Activated CD4-positive, alpha-beta T cell treated with anti-CD3 and anti-CD28 coated beads for 1 hour (primary cell): ENCODE results near the gene VWF.

ENCODE experiments used
- DNase-seq: peaks from one replicate; pipeline ENCODE4 v3.0.0-alpha.2; 2020

The VWF gene

GRCh38 chr12:6099316-6099715, 25.2 kb downstream of the VWF start:
- DNase-seq, result no peak

- no peak for DNase-seq
Measured at GRCh38 chr12:6097411-6097810, 27.1 kb downstream of the VWF start.

DNA sequence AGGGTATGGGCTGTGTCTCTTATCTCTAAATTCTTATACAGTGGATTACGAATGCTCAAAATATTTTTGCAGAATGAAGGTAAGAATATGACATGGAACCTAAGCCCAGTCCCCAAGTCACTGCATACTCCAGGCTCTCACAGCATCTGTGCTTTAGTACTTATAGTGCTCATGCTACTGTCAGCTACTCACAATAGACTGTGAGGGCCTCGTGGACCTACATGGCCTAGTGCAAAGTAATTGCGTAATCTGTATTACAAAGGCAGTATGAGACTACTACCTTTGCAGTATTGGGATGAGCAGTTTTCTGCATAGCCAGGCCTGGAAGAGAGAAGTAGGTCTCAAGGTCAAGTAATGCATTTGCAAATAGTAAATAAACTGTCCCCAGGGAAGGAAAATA, 27.9 kb downstream of the VWF start:
- DNase-seq, result no peak

DNA sequence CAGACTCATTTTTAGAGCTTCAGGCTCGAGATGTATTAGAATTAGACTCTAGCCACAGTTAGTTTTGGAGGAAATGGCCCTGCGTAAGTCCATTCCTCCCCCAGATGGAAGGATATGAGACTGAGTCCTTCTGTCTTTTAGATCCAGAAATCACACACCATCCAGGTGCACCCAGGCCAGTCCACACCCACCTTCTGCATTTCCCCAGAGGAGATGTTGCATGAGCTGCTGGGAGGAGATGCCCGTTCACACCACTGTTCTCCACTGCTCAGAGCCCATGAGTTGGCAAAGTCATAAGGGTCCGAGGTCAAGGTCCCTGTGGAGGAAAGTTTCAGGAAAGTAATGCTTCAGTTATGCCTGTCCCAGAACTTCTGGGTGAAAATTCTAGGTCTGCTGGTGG, 29.2 kb downstream of the VWF start:
- no peak for DNase-seq

GRCh38 chr12:6093764-6094163, 30.7 kb downstream of the VWF start:
- DNase-seq, result no peak

GRCh38 chr12:6092784-6093722, 31.4 kb downstream of the VWF start:
- DNase-seq, result no peak

- DNase-seq, result no peak
Measured at GRCh38 chr12:6091786-6092566, 32.5 kb downstream of the VWF start.

- no peak for DNase-seq
Measured at GRCh38 chr12:6090803-6091202, 33.7 kb downstream of the VWF start.

- no peak for DNase-seq
Measured at GRCh38 chr12:6088921-6089747, 35.3 kb downstream of the VWF start.

- DNase-seq, result no peak
Measured at GRCh38 chr12:6086316-6086715, 38.2 kb downstream of the VWF start.

DNA sequence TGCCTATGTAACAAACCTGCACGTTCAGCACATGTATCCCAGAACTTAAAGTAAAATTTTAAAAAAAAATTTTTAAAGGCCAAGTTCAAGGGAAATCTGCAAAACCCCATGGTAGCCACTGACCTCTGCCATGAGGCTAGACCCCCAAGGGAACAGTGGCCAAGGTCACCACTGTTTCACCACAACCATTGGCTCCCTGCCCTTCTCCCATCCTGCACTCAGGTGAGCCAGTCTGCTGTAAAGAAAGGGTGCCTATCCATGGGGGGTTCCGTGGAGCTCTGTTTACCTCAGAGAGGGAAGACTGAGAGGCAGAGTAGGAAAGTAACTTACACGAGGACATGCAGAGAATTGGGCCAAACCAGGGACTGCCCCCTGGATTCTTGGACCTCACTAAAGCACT, 38.6 kb downstream of the VWF start:
- DNase-seq, result no peak

GRCh38 chr12:6084969-6085450, 39.5 kb downstream of the VWF start:
- DNase-seq, result no peak

DNA sequence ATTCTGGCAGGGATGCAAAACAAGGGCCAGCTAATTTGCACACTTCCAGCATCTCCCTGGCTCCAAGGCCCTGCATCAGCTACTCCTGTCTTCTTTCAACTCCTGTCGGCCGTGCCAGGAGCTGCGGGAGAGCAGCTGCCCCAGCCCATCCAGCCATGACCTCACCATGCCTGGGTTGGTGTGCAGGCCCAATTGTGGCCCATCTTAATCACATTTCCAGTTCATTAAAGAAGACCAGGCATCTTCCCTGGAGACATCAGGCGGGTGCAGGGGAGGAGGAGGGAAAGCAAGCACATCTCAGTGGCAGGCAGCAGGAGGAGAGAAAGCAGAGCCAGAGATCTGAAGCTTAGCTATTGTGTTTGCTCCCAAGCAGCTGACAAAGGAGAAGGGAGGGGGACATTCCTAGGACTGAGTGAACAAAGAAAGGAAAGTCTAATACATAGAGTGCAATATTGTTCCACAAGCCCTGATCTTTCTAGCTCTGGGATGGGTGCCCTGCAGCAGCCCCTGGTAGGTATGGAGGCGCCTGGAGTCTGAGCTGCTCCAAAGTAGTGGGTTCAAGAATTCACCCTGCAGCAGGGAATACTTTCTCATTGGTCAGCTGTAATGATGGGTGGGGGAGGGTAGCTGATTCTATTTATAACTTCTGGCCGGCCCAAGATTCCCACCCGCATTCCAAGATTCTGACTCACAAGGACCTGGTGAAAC, 40.1 kb downstream of the VWF start:
- no peak for DNase-seq

DNA sequence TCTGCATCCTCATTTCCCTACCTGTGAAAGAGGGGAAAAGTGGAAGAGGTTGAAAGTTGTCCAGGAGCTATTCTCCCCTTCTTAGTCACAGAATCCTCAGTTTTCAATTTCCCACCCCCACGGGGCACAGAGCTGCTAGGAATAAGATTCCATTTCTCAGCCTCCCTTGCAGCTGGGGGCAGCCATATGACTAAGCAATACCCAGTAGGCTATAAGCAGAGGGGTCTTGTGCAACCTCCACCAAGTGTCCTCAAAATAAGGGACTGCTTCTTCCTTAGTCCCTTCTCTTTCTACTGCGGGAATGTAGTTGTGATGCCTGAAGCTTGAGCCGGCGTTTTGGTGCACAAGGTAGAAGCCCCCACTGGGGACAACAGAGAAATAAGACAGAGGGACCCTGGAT, 40.9 kb downstream of the VWF start:
- DNase-seq, result no peak

DNA sequence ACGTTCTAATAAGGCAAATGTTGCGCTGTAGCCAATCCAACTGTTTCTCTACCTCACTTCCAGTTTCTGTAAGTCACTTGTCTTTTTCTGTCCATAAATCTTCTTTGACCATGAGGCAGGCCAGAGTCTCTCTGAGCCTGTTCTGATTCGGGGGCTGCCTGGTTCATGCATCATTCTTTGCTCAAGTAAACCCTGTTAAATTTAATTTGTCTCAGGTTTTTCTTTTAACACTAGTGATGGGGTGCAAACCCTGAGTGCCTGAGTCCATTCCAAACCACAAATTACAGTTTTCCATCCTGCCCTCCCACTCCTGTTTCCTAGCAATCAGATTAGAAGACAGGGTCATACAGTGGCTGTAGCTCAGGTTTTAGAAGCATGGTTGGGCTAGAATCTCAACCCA, 41.9 kb downstream of the VWF start:
- no peak for DNase-seq

DNA sequence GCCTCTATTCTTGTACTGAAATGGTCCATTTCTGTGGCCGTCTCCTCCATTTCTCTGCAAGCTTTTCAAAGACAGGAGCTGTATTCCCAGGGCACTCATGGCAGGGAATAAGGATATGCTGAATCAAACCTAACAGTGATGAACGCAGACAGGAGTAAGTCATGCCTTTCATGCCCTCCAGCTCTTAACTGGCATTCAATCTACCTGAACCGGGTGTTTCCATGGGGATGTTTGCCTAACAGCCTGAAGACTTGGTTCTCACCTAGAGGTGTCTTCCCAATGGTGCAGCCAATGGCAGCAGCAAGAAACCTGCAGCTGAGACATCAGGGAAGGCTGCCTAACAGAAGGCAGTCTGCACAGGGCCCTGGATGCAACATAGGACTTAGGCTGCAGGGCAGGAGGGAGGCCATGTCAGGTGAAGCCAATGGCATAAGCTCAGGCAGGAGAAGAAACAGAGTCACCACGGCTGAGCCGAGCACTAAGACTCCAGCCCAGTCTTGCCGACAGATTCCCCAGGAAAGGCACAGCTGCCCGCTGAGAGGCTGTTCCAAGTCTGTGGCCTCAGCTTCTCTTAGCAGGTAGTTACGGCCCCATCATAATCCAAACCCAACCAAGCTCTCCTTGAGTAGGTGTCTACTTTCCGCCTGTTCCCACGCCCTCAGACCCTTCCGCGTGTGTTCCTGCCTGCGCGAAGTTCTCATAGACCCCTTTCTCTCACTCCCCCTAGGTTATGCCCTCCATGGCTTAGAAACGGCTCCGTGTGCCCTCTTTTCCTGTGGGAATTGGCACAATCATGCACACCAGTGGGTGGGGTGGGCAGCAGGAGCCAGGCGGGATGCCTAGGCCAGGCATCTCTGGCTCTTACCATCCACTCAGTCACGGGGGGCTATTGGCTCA, 44.1 kb downstream of the VWF start:
- no peak for DNase-seq

DNA sequence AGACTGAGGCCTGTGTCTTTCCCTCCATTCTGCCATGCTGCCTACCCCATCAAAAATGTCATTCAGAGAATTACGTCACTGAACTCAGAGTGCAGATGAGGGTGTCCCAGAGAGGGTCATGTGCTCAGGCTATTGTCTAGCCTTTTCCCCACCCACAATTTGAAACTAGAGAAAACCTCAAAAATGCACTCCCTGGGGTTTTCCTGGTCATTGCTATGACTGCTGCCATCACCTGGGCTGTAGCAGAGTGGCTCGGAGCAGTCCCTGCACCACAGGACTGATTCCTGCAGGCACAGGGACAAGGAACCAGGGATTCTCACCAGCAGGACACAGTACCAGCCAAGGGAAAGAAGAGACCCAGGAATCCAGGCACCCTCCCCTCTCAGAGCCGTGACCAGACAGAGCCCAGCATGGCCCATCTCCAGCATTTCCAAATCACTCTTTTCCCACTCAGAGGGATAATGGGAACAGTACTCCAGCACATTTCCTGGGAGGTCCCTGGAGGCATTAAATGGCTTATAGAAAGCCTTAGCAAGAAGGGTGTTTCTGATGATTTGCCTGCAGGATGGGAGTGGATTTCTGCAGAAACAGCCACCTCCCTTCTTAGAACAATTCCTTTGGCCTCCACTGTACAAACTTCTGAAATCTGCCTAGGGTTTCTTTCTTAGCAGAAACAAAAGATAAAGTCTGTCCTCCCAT, 45.9 kb downstream of the VWF start:
- no peak for DNase-seq

GRCh38 chr12:6077692-6078083, 46.8 kb downstream of the VWF start:
- DNase-seq, result no peak

DNA sequence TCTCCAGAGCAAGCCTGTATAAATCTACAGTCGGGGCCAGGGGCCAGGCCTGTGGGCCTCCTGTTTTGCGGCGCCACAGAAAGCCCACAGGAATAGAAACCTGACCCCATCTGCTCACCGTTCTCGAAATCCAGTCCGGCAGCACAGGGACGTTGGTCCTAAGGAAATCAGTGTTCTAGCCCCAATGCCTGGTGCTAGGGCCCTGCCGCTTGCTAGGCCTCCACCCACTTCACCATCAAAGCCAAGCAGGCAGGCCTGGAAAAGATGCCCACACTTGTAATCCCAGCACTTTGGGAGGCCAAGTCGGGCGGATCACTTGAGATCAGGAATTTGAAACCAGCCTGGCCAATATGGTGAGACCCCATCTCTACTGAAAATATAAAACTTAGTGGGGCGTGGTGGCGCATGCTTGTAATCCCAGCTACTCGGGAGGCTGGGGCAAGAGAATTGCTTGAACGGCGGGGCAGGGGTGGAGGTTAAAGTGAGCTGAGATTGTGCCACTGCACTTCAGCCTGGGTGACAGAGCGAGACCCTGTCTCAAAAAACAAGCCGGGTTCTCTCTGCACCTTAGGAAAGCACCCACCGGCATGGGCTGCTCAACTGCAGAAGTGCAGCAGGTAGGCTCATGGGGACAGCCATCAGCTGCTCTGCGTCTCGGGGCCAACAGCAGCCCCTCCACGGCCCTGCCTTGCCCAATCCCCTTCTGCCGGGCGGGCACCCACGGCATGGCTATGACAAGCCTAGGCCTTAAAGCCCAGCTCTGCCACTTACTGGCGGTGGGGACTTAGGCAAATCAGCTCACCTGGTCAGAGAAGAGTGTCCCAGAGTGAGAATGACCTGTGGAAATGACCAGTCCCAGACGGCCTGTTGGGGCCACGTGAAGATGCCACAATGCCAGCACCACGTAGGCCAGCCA, 47.4 kb downstream of the VWF start:
- no peak for DNase-seq

DNA sequence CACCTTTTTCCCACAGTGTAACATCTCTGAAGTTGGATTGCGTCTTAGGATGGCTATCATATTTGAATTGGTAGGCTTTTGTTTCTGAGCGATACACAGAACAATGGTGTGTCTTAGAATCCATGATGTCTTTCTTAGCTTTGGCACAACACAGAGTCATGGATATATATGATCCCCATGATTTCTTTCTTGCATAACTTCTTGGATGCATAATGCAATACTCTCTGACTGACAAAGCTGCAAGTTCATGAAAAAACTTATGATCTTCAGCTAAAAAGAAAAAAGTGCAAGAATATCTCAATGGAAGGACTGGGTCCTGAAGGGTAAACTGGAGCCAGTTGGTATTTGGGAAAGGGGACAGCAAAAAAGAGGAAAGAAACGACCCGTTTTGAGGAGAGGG, 48.1 kb downstream of the VWF start:
- DNase-seq, result no peak
